Uterus (tissue), 2 donors: Measurements from ENCODE around the gene CYS1.

Experiments used
- CTCF ChIP-seq, 4 experiments: fragments of 200-600 bp in 2 of 4; fragments of 450-650 bp in 2 of 4; sonication (generic) in 2 of 4; IDR thresholded peaks; one replicate each; pipeline ENCODE4 v1.5.1; 2016 to 2019; ENCODE audit warnings: antibody characterized with exemption in 4 of 4, mild to moderate bottlenecking in 2 of 4, moderate library complexity in 1 of 4
- POLR2A ChIP-seq, 2 donors: fragments of 450-650 bp; IDR thresholded peaks; one replicate each; pipeline ENCODE4 v1.6.1; 2016; ENCODE audit warnings: antibody characterized with exemption in 2 of 2, mild to moderate bottlenecking in 1 of 2, moderate library complexity in 1 of 2

DNA sequence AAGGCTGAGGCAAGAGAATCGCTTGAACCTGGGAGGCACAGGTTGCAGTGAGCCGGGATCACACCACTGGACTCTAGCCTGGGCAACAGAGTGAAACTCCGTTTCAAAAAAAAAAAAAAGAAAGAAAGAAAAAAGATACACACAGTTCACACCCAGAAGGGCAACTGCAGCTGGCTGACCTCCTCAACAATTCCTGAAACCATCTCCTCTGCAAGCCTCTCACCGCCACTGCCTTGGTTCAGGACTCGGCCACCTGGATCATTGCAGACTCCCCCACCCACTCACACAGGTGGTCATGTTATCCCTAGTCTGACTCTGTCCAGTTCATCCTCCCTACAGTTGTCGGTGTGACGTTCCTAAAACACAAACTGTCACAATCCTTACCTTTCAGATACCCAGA, 2.2 kb downstream of the CYS1 start:
- TF ChIP-seq CTCF (IDR thresholded peaks at IDR 0.05) (no peak), POLR2A (IDR thresholded peaks at IDR 0.05) (no peak)
